ENCODE data around the gene VAPB.

GRCh38 chr20:58339741-58340140 lies 49.3 kb upstream of the VAPB start:
- TF ChIP-seq MAFK (IDR thresholded peaks at IDR 0.05; ENCODE audit: low read depth, low read length) (no peak), POLR2A (IDR thresholded peaks at IDR 0.05; ENCODE audit: low read depth, low read length) (no peak), CTCF (conservative IDR thresholded peaks at IDR 0.05; ENCODE audit: low read depth, low read length) (no peak), CEBPB (IDR thresholded peaks at IDR 0.05; ENCODE audit: low read depth, low read length) (no peak)

All from IMR-90 (cell line).